Breast epithelium (tissue), 4 donors: ENCODE results near the gene VPS16. TPM values are rescaled to one million over a fixed set of nuclear protein-coding genes. Genes with fewer than 3 reads are reported as not detected.

ENCODE experiments used
- DNase-seq, 2 donors: peaks; one replicate each; pipeline ENCODE4 v3.0.0-alpha.2; 2019; ENCODE audit warnings: low spot score in 2 of 2
- H3K27ac ChIP-seq, 2 donors: fragments of 200-600 bp; sonication (generic) in 1 of 2; one replicate each; pipeline ENCODE4 v1.5.1; 2016 to 2019; ENCODE audit warnings: mild to moderate bottlenecking in 1 of 2
- H3K27me3 ChIP-seq, 2 donors: fragments of 200-600 bp; sonication (generic) in 1 of 2; one replicate each; pipeline versions ENCODE4 v1.5.1 to v1.6.0; 2017 to 2019; ENCODE audit warnings: control low read depth in 1 of 2, mild to moderate bottlenecking in 1 of 2
- H3K36me3 ChIP-seq: fragments of 200-600 bp; one replicate; pipeline ENCODE4 v1.5.1; 2019
- H3K4me1 ChIP-seq, 2 donors: fragments of 200-600 bp; sonication (generic); one replicate each; pipeline ENCODE4 v1.5.1; 2016 to 2019; ENCODE audit warnings: control low read depth in 1 of 2
- H3K4me3 ChIP-seq, 3 donors: fragments of 200-600 bp; sonication (generic); 1 replicate in 2 of 3; 2 replicates in 1 of 3; pipeline ENCODE4 v1.5.1; 2016 to 2019; ENCODE audit warnings: mild to moderate bottlenecking in 3 of 3, moderate library complexity in 2 of 3
- H3K9me3 ChIP-seq, 2 donors: fragments of 200-600 bp; sonication (generic) in 1 of 2; one replicate each; pipeline ENCODE4 v1.5.1; 2016 to 2019; ENCODE audit warnings: control low read depth in 1 of 2
- CTCF ChIP-seq, 3 donors: fragments of 450-650 bp; IDR thresholded peaks; one replicate each; pipeline ENCODE4 v1.5.1; 2016 to 2017; ENCODE audit warnings: antibody characterized with exemption in 3 of 3, mild to moderate bottlenecking in 3 of 3, moderate library complexity in 3 of 3
- POLR2A ChIP-seq: fragments of 450-650 bp; IDR thresholded peaks from one replicate; pipeline ENCODE4 v1.6.1; 2016; ENCODE audit warnings: antibody characterized with exemption, mild to moderate bottlenecking, moderate library complexity
- POLR2AphosphoS5 ChIP-seq, 3 donors: sonication (generic); formaldehyde crosslinking; IDR thresholded peaks; one replicate each; pipeline ENCODE4 v1.6.1; 2017; ENCODE audit warnings: antibody characterized with exemption in 3 of 3
- intact Hi-C: fragments of 100-400 bp; cut with DNase I; formaldehyde crosslinking; loops from one replicate; pipeline ENCODE4 v1.15.1; 2023; ENCODE audit warnings: low total_unique reads
- total RNA-seq, 3 donors: library from RNA; depleted of rRNA; stranded (reverse); fragments of >200 nt; gene quantifications; one replicate each; pipeline ENCODE4 v1.1.0, GENCODE V29; 2016

VPS16 gene
- total RNA-seq, 3 donors from 2014 or later, result 25.3 to 34.7 (median 33.8) TPM

- no peaks in the 10 kb centered on the region for H3K27me3 ChIP-seq
- TF ChIP-seq POLR2AphosphoS5 (IDR thresholded peaks at IDR 0.05), result no peak
- no peak for TF ChIP-seq CTCF (IDR thresholded peaks at IDR 0.05)
- no peak for TF ChIP-seq POLR2A
- no peaks in the 10 kb centered on the region for H3K36me3 ChIP-seq
- intact Hi-C loops, result no loop called here
- no peak for DNase-seq
- H3K4me1 ChIP-seq, result no peaks in the 10 kb centered on the region
- no peaks in the 10 kb centered on the region for H3K9me3 ChIP-seq
- H3K27ac ChIP-seq, result no peak overlapping the region
- no peak overlapping the region for H3K4me3 ChIP-seq
Measured at GRCh38 chr20:2864626-2865025, 24.1 kb downstream of the VPS16 start.

GRCh38 chr20:2865101-2865500 lies 24.6 kb downstream of the VPS16 start:
- Histone ChIP-seq H3K9me3 (no peaks in the 10 kb centered on the region), H3K36me3 (no peaks in the 10 kb centered on the region), H3K27me3 (no peaks in the 10 kb centered on the region), H3K4me3 (no peak overlapping the region), H3K4me1 (no peaks in the 10 kb centered on the region), H3K27ac (no peak overlapping the region)
- no peak for DNase-seq
- intact Hi-C loops, result no loop called here
- TF ChIP-seq POLR2A (no peak), POLR2AphosphoS5 (IDR thresholded peaks at IDR 0.05) (no peak), CTCF (IDR thresholded peaks at IDR 0.05) (no peak)

- Histone ChIP-seq H3K4me1 (no peaks in the 10 kb centered on the region), H3K4me3 (no peak overlapping the region), H3K36me3 (no peaks in the 10 kb centered on the region), H3K9me3 (no peaks in the 10 kb centered on the region), H3K27me3 (no peaks in the 10 kb centered on the region), H3K27ac (no peak overlapping the region)
- TF ChIP-seq POLR2A (no peak), POLR2AphosphoS5 (IDR thresholded peaks at IDR 0.05) (no peak), CTCF (IDR thresholded peaks at IDR 0.05) (no peak)
- intact Hi-C loops, result no loop called here
- no peak for DNase-seq
Measured at GRCh38 chr20:2865630-2866029, 25.1 kb downstream of the VPS16 start.

GRCh38 chr20:2866236-2866635 lies 25.7 kb downstream of the VPS16 start:
- Histone ChIP-seq H3K9me3 (no peaks in the 10 kb centered on the region), H3K4me3 (no peak overlapping the region), H3K4me1 (no peaks in the 10 kb centered on the region), H3K36me3 (no peaks in the 10 kb centered on the region), H3K27me3 (no peaks in the 10 kb centered on the region), H3K27ac (no peak overlapping the region)
- TF ChIP-seq POLR2A, result no peak
- no peak for TF ChIP-seq CTCF (IDR thresholded peaks at IDR 0.05)
- TF ChIP-seq POLR2AphosphoS5 (IDR thresholded peaks at IDR 0.05), result no peak
- no peak for DNase-seq
- intact Hi-C loops, result no loop called here

GRCh38 chr20:2867081-2867864 lies 26.7 kb downstream of the VPS16 start:
- Histone ChIP-seq H3K27ac (no peak overlapping the region), H3K4me3 (no peak overlapping the region), H3K27me3 (no peaks in the 10 kb centered on the region), H3K9me3 (no peaks in the 10 kb centered on the region), H3K4me1 (no peaks in the 10 kb centered on the region), H3K36me3 (no peaks in the 10 kb centered on the region)
- intact Hi-C loops, result no loop called here
- no peak for TF ChIP-seq POLR2A
- no peak for TF ChIP-seq CTCF (IDR thresholded peaks at IDR 0.05)
- TF ChIP-seq POLR2AphosphoS5 (IDR thresholded peaks at IDR 0.05), result no peak
- DNase-seq, result no peak
